CD4-positive, alpha-beta T cell treated with Interleukin-17A for 1 hour (primary cell): ENCODE results near the gene POLR1A.

Experiments
- DNase-seq: peaks from one replicate; pipeline ENCODE4 v3.0.0-alpha.2; 2020

POLR1A gene

DNA sequence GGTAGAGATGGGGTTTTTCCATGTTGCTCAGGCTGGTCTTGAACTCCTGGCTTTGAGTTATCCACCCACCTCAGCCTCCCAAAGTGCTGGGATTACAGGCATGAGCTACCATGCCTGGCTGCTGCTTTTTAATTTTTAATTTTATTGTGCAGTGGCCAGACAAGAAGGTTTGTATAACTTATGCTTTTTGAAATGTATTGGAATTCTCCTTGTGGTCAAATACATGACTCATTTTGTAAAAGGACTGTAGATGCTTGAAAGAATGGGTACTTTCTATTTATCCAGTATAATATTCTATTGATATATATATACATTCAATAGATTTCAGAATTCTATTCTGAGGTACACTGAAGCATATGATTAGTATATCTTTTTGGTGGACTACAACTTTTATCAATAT is 134.3 kb downstream of the POLR1A start:
- DNase-seq = no peak
